HG02981 (cell line): Measurements from ENCODE around the gene SPEM1.
A peak's percentile ranks its signal among the peaks of the same experiment; 100 is the strongest.

Experiments used
- ATAC-seq: cut with Tn5 transposase; IDR thresholded peaks from one replicate; pipeline ENCODE4 v1.9.1; 2021; ENCODE audit warnings: mild to moderate bottlenecking, moderate library complexity; ENCODE audit not compliant: unreplicated experiment

The SPEM1 gene

GRCh38 chr17:7398612-7399011 lies 21.5 kb upstream of the SPEM1 start:
- no peak for ATAC-seq

- no peak for ATAC-seq
These were observed 16.9 kb upstream of the SPEM1 start for GRCh38 chr17:7403043-7403726.

- no peak for ATAC-seq
These were observed 16.5 kb upstream of the SPEM1 start for GRCh38 chr17:7403727-7403976.

GRCh38 chr17:7403977-7404736 lies 16.0 kb upstream of the SPEM1 start, which contains the start of gene TMEM256:
Gene TMEM256 (minus strand): TSS chr17:7404097. CDS start chr17:7404084, 13 bp downstream.
- peak; percentile 91 for ATAC-seq

DNA sequence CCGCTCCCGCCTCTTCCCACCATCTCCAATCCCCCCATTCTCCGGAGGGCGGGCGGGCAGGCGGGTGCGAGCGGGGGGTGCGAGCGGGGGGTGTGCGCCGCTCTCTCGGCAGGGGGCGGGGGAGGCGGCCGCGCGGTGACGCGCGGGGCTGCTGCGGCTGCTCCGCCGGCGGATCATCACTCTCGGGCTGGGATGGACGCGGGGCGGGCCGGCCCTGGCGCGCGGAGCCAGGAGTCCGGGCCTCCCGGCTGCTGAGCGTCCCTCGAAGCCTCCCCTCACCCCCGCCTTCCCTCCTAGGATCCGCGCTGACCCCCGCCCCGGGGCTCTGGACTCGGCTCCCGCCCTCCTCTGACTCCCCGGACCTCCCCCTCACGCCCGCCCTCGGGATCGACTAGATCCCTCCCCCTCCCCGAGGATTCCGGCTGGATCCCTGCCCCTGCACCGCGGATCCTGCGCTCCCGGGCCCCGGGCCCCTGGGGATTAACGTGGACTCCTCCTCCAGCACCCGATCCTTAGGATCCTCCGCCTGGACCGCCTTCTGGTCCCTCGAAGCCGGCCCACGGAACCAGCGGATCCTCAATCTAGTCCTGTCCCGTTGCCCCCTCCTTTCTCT lies 15.3 kb upstream of the SPEM1 start:
- ATAC-seq = peak; percentile 7

DNA sequence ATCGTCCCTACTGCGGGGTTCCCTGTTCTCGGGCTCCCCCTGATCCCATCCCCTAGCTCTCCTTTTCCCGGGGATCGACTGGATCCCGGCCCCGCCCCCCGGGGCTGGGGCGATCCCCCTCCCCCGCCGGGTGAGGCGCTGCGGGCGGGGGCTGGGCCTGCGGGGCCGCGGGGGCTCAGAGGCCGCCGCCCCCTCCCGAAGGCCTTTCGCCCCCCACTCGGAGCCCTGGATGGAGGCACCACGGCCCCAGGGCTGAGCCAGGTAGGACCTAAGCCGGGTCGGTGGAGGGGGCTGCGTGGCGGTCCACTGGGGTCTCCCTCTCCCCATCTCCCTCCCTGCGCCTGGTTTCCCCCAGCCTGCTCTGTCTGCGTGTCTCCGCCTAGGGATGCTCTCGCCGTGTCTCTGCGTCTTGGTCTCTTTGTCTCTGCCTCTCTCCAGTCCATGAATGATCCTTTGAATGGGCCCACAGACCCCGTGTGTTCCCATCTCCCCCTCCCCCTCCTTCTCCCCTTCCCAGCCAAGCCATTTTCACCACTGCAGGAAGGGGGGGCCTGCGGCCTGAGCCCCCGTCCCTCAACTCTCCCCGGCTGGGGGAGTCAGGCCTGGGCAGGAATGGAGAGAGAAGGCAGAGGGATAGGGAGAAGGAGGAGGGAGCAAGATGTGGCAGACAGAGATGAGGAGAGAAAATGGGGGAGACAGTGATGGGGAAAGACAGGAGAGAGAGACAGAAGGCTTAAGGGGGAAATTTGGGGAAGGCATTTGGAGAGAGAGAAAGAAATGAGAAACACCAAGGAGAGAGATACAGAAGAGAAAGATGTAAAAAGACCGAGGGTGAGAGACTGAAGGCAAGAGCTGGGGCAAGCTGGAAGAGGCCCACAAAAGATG lies 14.5 kb upstream of the SPEM1 start:
- no peak for ATAC-seq

DNA sequence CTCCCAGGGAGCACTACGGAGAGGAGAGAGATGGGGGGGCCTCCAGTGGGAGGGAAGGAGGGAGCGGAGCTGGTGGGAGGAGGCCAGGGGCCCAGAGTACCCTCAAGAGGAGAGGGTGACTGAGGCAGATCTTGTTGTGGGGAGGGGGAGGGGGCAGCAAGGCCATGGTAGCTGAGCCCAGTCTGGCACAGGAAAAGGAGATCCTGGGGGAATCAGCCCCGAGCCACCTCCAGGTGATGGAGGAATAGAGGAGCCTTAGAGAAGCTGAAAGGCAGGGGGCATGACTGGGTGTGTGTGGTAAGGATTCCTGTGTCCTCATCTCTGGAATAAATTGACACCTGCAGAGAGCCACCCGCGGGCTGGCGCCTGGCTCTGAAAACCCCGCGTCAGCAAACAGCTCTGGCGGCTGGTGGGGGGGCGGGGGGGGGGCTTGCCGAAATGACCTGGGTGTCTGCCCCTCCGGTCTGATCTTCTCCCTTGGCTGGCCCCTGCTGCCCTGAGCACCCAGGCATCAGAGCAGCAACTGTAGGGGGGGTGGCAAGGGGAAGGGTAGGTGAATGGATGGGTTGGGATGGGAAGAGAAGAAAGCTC lies 13.8 kb upstream of the SPEM1 start:
- no peak for ATAC-seq

DNA sequence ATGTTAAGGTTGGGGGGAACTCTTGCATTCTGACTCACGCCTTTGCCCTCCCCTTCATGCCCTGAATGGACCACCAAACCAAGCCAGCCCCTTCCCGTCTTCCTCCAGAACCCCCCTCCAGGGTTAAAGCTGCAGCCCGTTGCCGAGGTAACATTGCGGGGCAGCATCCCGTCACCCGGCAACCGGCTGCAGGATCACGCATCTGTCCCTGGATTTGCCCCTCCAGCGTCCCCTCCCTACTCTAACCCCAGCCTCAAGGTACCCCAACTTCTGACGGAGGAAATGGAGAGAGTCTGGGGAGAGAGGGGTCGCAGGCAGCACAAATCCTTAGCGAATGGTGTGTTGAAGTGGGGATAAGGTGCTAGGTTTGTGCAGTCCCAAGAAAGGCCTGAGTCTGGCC lies 13.0 kb upstream of the SPEM1 start:
- no peak for ATAC-seq

DNA sequence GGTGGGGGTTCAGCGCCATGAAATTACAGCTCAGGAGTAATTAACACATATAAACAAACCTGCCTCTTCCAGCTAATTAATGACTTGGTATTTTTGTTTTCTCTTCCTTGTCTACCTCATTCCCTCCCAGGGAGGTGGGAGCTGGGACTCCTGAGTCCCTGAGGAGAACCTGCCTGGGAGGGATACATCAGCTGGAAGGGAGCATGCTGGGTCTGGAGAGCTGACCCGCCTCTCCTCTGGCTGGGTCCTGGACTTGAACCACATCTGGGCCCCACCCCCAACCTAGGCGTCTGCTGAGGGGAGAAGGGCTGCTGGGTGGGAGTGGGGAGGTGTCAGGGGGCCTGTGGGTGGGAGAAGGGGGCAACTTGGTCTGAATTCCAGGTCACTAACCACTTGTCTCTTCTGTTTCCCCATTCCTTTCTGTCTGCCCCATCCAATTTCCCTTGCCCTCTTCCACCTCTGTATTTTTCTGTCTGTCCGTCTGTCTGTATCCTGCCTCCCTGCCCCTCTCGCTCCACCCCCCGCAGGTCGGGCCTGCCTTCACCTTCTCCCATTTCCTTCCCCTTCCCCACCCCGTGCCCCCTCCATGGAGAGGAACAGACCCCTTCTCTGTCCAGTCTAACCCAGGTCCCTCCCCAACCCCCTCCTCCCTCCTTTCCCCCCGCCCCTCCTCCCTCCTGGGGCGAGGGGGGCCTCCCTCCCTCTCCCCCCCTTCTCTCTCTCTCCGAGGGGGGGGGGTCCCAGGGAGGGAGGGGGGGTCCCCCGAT lies 12.5 kb upstream of the SPEM1 start, which contains the start of gene NLGN2:
TSS of gene NLGN2 (plus strand) at position 361 of the 767 bp plus-strand sequence. CDS start 411 bp downstream, outside the sequence.
- no peak for ATAC-seq

- no peak for ATAC-seq
These were observed 11.8 kb upstream of the SPEM1 start for GRCh38 chr17:7408252-7408727.

GRCh38 chr17:7408863-7409262 lies 11.3 kb upstream of the SPEM1 start:
- no peak for ATAC-seq

DNA sequence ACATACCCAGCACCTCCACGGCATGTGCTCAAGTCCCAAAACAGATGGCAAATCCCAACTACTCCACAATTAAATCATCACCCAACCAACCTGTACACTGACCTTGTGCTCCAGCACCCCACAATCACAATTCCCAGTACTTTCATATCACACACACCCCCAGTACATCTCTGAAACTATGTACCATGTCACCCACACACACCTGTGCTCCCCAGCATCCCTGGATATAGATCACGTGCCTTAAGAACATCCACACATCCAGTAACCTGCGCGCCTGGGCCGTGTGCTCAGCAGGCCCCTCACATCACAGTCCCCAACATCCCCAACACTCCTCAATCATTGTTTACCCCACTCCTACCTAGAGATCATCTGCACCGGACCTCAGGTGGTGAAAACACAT lies 10.4 kb upstream of the SPEM1 start:
- no peak for ATAC-seq

GRCh38 chr17:7410634-7411426 lies 9.3 kb upstream of the SPEM1 start:
- no peak for ATAC-seq

DNA sequence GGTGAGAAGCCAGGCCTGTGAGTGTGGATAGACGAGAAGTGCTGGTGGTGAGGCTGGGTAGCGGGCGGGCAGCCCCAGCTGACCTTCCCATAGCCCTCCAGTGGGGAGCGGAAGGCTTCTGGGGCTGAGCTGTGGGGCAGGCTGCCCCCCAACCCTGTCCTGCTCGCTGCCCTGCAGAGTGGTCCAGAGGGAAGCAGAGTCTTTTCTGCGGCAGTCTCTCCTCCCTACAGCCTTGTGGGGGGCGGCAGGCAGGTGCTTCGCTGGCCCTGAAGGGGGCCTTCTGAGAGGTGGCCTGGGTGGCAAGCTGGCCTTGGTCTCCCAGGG lies 8.7 kb upstream of the SPEM1 start:
- ATAC-seq = no peak

GRCh38 chr17:7413346-7413985 lies 6.7 kb upstream of the SPEM1 start:
- no peak for ATAC-seq

DNA sequence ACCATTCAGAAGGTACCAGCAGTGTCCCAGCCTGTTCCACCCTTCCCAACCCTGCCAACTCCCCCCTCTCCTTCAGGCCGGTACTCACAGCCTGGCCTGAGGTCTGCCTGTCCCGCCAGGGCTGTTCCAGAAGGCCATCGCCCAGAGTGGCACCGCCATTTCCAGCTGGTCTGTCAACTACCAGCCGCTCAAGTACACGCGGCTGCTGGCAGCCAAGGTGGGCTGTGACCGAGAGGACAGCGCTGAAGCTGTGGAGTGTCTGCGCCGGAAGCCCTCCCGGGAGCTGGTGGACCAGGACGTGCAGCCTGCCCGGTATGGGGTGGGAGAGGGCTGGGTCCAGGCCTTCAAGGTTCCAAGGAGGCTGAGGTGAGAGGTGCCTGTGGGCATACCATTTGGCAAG lies 5.3 kb upstream of the SPEM1 start:
- ATAC-seq = no peak

DNA sequence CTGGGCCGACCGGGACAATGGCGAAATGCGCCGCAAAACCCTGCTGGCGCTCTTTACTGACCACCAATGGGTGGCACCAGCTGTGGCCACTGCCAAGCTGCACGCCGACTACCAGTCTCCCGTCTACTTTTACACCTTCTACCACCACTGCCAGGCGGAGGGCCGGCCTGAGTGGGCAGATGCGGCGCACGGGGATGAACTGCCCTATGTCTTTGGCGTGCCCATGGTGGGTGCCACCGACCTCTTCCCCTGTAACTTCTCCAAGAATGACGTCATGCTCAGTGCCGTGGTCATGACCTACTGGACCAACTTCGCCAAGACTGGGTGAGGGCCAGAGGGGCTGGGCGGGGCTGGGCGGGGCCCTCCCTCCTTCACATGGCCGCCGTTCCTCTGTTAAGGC lies 4.3 kb upstream of the SPEM1 start:
- no peak for ATAC-seq

GRCh38 chr17:7416323-7416722 lies 3.8 kb upstream of the SPEM1 start:
- ATAC-seq = no peak
